Measurements from ENCODE around the gene NDUFA5. TPM values are rescaled to one million over a fixed set of nuclear protein-coding genes. Genes with fewer than 3 reads are reported as not detected.

The NDUFA5 gene
- total RNA-seq, 2 experiments from 2014 or later, result 50.8 to 74.9 TPM

GRCh38 chr7:123570390-123571182, 13.0 kb upstream of the NDUFA5 start:
- Histone ChIP-seq H3K4me2 (ENCODE audit: low read length) (no peak overlapping the region), H3K9me2 (ENCODE audit: insufficient read depth, low read length) (no peaks in the 10 kb centered on the region), H3K79me2 (ENCODE audit: insufficient read depth, low read depth, low read length) (no peaks in the 10 kb centered on the region), H3K4me3 (ENCODE audit: low read depth, low read length, poor library complexity, severe bottlenecking) (no peak overlapping the region), H3K4me1 (ENCODE audit: insufficient read depth, low read length, poor library complexity, severe bottlenecking) (no peaks in the 10 kb centered on the region), H3K36me3 (ENCODE audit: insufficient read depth, low read length) (no peaks in the 10 kb centered on the region), H3K27ac (ENCODE audit: low read depth, low read length, poor library complexity, severe bottlenecking) (no peak overlapping the region), H2AFZ (ENCODE audit: low read length) (no peak overlapping the region), H4K20me1 (ENCODE audit: insufficient read depth, low read length) (no peaks in the 10 kb centered on the region), H3K9me3 (ENCODE audit: low read length) (no peaks in the 10 kb centered on the region)
- CTCF ChIA-PET (ENCODE audit: unreplicated experiment), result no interaction called here
- intact Hi-C loops (cut with micrococcal nuclease; ENCODE audit: unreplicated experiment), result no loop called here
- TF ChIP-seq CTCF (conservative IDR thresholded peaks at IDR 0.05; ENCODE audit: low read length) (no peak), EZH2phosphoT487 (IDR thresholded peaks at IDR 0.05; ENCODE audit: borderline replicate concordance, low read depth, low read length) (no peak)
- POLR2A ChIA-PET, result interaction anchor here (0.6 to 2.0 kb wide), 3 partner anchors 13 to 156 kb away, joined by 3 to 7 read pairs (median 3); partner anchors contain the start of gene NDUFA5
- BruUV-seq (replicated peaks), result no TSS peak
- DNase-seq (ENCODE audit: low spot score), result no peak

DNA sequence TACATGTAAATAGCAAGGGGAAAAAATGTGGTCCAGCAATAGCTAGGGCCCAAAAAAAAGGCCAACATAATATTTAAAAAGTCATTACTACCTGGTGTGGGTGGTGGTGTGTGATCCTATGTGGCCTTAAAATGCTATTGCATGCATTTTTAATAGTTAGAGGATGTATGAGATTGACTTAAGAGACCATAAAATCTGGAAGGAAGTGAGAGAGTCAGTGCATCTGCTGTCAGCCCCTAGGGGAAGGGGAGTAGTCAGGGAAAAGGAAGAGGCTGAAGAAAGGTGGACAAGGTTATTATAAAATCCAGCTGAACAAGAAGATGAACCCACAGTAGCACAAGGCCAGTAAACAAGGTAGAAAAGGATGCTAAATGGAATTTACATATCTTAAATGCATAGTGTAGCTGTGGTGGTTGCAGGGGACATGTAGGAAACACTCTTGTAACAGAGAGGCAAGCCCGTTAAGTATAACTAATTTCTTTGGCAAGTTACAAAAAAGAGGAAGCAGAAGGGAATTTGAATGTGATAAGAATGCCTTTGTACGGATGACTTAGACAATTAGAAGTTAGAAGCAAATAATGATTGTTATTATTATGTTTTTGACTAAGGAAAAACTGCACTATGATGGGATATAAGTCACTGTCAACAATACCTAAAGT, 11.9 kb upstream of the NDUFA5 start:
- H3K79me2 ChIP-seq (ENCODE audit: insufficient read depth, low read depth, low read length), result no peaks in the 10 kb centered on the region
- no peak overlapping the region for H3K27ac ChIP-seq (ENCODE audit: low read depth, low read length, poor library complexity, severe bottlenecking)
- no peak overlapping the region for H2AFZ ChIP-seq (ENCODE audit: low read length)
- H3K4me3 ChIP-seq (ENCODE audit: low read depth, low read length, poor library complexity, severe bottlenecking), result no peak overlapping the region
- H3K9me3 ChIP-seq (ENCODE audit: low read length), result no peaks in the 10 kb centered on the region
- POLR2A ChIA-PET, result interaction anchor here (0.6 to 2.0 kb wide), 8 partner anchors 12 to 1365 kb away, joined by 3 to 7 read pairs (median 3); partner anchors contain the start of gene NDUFA5
- no peaks in the 10 kb centered on the region for H3K9me2 ChIP-seq (ENCODE audit: insufficient read depth, low read length)
- H3K4me1 ChIP-seq (ENCODE audit: insufficient read depth, low read length, poor library complexity, severe bottlenecking), result no peaks in the 10 kb centered on the region
- H3K36me3 ChIP-seq (ENCODE audit: insufficient read depth, low read length), result no peaks in the 10 kb centered on the region
- CTCF ChIA-PET (ENCODE audit: unreplicated experiment), result no interaction called here
- H3K4me2 ChIP-seq (ENCODE audit: low read length), result no peak overlapping the region
- no TSS peak for BruUV-seq (replicated peaks)
- TF ChIP-seq EZH2phosphoT487 (IDR thresholded peaks at IDR 0.05; ENCODE audit: borderline replicate concordance, low read depth, low read length) (no peak), CTCF (conservative IDR thresholded peaks at IDR 0.05; ENCODE audit: low read length) (no peak)
- no peaks in the 10 kb centered on the region for H4K20me1 ChIP-seq (ENCODE audit: insufficient read depth, low read length)
- intact Hi-C loops (cut with micrococcal nuclease; ENCODE audit: unreplicated experiment), result no loop called here
- no peak for DNase-seq (ENCODE audit: low spot score)
